ENCODE results near the gene TBATA. TPM values are rescaled to one million over a fixed set of nuclear protein-coding genes. Genes with fewer than 3 reads are reported as not detected.

TBATA gene
- total RNA-seq, 4 donors from 2014 or later, result not detected

GRCh38 chr10:70744617-70745143 lies 40.5 kb downstream of the TBATA start:
- H3K4me1 ChIP-seq, result no peaks in the 10 kb centered on the region
- no peak overlapping the region for H3K4me3 ChIP-seq
- H3K27ac ChIP-seq, result no peak overlapping the region
- no peaks in the 10 kb centered on the region for H3K9me3 ChIP-seq
- no peak for DNase-seq
- no peak for TF ChIP-seq POLR2A (IDR thresholded peaks at IDR 0.05)
- TF ChIP-seq CTCF (IDR thresholded peaks at IDR 0.05), result no peak
- no peaks in the 10 kb centered on the region for H3K36me3 ChIP-seq
- intact Hi-C loops (cut with DNase I; ENCODE audit: low total_unique reads), result no loop called here
- H3K27me3 ChIP-seq, result no peaks in the 10 kb centered on the region

- Histone ChIP-seq H3K9me3 (no peaks in the 10 kb centered on the region), H3K27me3 (no peaks in the 10 kb centered on the region), H3K36me3 (no peaks in the 10 kb centered on the region), H3K4me3 (no peak overlapping the region), H3K4me1 (no peaks in the 10 kb centered on the region), H3K27ac (no peak overlapping the region)
- intact Hi-C loops (cut with DNase I; ENCODE audit: low total_unique reads), result no loop called here
- TF ChIP-seq CTCF (IDR thresholded peaks at IDR 0.05) (no peak), POLR2A (IDR thresholded peaks at IDR 0.05) (no peak)
- no peak for DNase-seq
Observed at GRCh38 chr10:70743879-70744278, 41.3 kb downstream of the TBATA start.

GRCh38 chr10:70743430-70743788 lies 41.8 kb downstream of the TBATA start:
- no peaks in the 10 kb centered on the region for H3K27me3 ChIP-seq
- H3K4me3 ChIP-seq, result no peak overlapping the region
- no peaks in the 10 kb centered on the region for H3K36me3 ChIP-seq
- intact Hi-C loops (cut with DNase I; ENCODE audit: low total_unique reads), result no loop called here
- no peaks in the 10 kb centered on the region for H3K4me1 ChIP-seq
- no peak for DNase-seq
- H3K9me3 ChIP-seq, result no peaks in the 10 kb centered on the region
- no peak overlapping the region for H3K27ac ChIP-seq
- TF ChIP-seq CTCF (IDR thresholded peaks at IDR 0.05), result no peak
- no peak for TF ChIP-seq POLR2A (IDR thresholded peaks at IDR 0.05)

GRCh38 chr10:70742537-70743429 lies 42.4 kb downstream of the TBATA start:
- Histone ChIP-seq H3K9me3 (no peaks in the 10 kb centered on the region), H3K27ac (no peak overlapping the region), H3K27me3 (no peaks in the 10 kb centered on the region), H3K4me3 (no peak overlapping the region), H3K36me3 (no peaks in the 10 kb centered on the region), H3K4me1 (no peaks in the 10 kb centered on the region)
- intact Hi-C loops (cut with DNase I; ENCODE audit: low total_unique reads), result no loop called here
- no peak for DNase-seq
- TF ChIP-seq POLR2A (IDR thresholded peaks at IDR 0.05), result no peak
- TF ChIP-seq CTCF (IDR thresholded peaks at IDR 0.05), result no peak

Measured in uterus (tissue), 4 donors.